Measurements from ENCODE around the gene DNAH14.

DNA sequence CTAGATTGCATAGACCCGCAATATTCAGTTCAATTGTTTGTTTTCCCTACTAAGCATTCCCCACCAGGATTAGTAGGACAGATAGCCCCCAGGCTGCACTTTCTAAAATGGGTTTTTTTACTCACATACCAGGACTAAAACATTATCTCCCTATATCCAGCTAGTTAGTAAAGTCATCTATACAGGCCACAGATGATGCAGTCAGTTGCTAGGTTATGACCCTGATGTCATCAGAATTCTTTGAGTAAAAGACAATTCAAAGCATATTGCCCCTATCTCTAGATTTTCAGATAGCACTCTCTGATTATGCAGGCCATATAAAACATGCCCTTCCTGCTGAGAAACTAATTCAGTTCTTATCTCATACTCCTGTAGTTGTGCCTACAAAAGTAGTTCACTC, 294.8 kb downstream of the DNAH14 start:
- TF ChIP-seq, protein P1, sequence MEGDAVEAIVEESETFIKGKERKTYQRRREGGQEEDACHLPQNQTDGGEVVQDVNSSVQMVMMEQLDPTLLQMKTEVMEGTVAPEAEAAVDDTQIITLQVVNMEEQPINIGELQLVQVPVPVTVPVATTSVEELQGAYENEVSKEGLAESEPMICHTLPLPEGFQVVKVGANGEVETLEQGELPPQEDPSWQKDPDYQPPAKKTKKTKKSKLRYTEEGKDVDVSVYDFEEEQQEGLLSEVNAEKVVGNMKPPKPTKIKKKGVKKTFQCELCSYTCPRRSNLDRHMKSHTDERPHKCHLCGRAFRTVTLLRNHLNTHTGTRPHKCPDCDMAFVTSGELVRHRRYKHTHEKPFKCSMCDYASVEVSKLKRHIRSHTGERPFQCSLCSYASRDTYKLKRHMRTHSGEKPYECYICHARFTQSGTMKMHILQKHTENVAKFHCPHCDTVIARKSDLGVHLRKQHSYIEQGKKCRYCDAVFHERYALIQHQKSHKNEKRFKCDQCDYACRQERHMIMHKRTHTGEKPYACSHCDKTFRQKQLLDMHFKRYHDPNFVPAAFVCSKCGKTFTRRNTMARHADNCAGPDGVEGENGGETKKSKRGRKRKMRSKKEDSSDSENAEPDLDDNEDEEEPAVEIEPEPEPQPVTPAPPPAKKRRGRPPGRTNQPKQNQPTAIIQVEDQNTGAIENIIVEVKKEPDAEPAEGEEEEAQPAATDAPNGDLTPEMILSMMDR (IDR thresholded peaks at IDR 0.05; ENCODE audit: extremely low read depth in 1 of 2, insufficient read depth in 1 of 2, low read depth in 1 of 2, low read length in 2 of 2) = no peak
- no peak for TF ChIP-seq POLR2AphosphoS5 (IDR thresholded peaks at IDR 0.05; ENCODE audit: insufficient read depth, low read depth, low read length)
- TF ChIP-seq, protein P2, sequence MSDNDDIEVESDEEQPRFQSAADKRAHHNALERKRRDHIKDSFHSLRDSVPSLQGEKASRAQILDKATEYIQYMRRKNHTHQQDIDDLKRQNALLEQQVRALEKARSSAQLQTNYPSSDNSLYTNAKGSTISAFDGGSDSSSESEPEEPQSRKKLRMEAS (IDR thresholded peaks at IDR 0.05; ENCODE audit: insufficient read depth, insufficient read length) = no peak
- no peak for TF ChIP-seq EZH2 (IDR thresholded peaks at IDR 0.05; ENCODE audit: borderline replicate concordance, low read depth, low read length, severe bottlenecking)
- TF ChIP-seq POLR2A (IDR thresholded peaks at IDR 0.05; ENCODE audit: low read depth, low read length) = no peak
- no peak for TF ChIP-seq FOS (IDR thresholded peaks at IDR 0.05; ENCODE audit: borderline replicate concordance, insufficient read depth, low read length)
- no peak for TF ChIP-seq MYC (IDR thresholded peaks at IDR 0.05; ENCODE audit: low read depth, low read length)

All from endothelial cell of umbilical vein (primary cell).